ENCODE results near the gene NRF1.

DNA sequence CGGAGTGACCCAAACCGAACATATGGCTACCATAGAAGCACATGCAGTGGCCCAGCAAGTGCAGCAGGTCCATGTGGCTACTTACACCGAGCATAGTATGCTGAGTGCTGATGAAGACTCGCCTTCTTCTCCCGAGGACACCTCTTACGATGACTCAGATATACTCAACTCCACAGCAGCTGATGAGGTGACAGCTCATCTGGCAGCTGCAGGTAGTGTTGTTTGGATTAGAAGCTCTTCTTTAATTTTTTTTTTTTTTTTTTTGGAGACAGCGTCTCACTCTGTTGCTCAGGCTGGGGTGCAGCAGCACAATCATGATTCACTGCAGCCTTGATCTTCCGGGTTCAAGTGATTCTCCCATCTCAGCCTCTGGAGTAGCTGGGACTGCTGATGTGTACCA is 45.8 kb downstream of the NRF1 start:
- TF ChIP-seq POLR2A (IDR thresholded peaks at IDR 0.05): no peak
- TF ChIP-seq, protein P1, sequence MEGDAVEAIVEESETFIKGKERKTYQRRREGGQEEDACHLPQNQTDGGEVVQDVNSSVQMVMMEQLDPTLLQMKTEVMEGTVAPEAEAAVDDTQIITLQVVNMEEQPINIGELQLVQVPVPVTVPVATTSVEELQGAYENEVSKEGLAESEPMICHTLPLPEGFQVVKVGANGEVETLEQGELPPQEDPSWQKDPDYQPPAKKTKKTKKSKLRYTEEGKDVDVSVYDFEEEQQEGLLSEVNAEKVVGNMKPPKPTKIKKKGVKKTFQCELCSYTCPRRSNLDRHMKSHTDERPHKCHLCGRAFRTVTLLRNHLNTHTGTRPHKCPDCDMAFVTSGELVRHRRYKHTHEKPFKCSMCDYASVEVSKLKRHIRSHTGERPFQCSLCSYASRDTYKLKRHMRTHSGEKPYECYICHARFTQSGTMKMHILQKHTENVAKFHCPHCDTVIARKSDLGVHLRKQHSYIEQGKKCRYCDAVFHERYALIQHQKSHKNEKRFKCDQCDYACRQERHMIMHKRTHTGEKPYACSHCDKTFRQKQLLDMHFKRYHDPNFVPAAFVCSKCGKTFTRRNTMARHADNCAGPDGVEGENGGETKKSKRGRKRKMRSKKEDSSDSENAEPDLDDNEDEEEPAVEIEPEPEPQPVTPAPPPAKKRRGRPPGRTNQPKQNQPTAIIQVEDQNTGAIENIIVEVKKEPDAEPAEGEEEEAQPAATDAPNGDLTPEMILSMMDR (IDR thresholded peaks at IDR 0.05 in 8 of 11, conservative IDR thresholded peaks at IDR 0.05 in 3 of 11): no peak
